ENCODE results near the gene DIPK1B. TPM values are rescaled to one million over a fixed set of nuclear protein-coding genes. Genes with fewer than 3 reads are reported as not detected.

Gene DIPK1B
- total and polyA plus RNA-seq, 11 donors, result 14.4 to 46.3 (median 19.8) TPM

- 71 to 75% (median 73%) methylated on average over 7 of the region's 7 CpGs for WGBS, 4 donors
- DNase-seq (no peak), ATAC-seq (no peak)
- Histone ChIP-seq H3K27ac (no peak overlapping the region), H3K4me1 (peaks cover 0 to 11% (median 2%) of the 10 kb centered on the region in 12 donors), H3K36me3 (no peaks in the 10 kb centered on the region), H3K4me3 (no peak overlapping the region), H3K27me3 (peaks cover 0 to 13% (median 3%) of the 10 kb centered on the region in 9 donors), H3K9me3 (no peaks in the 10 kb centered on the region)
- intact Hi-C loops (cut with DNase I), result no loop called here
- TF ChIP-seq POLR2A (IDR thresholded peaks at IDR 0.05) (no peak), CTCF (IDR thresholded peaks at IDR 0.05) (no peak)
These were observed 6.8 kb upstream of the DIPK1B start for GRCh38 chr9:136705564-136705963.

- intact Hi-C loops (cut with DNase I), result no loop called here
- Histone ChIP-seq H3K4me1 (peaks cover 4 to 11% (median 5%) of the 10 kb centered on the region in 12 donors), H3K27me3 (peaks cover 0 to 8% (median 0%) of the 10 kb centered on the region in 9 donors), H3K9me3 (no peaks in the 10 kb centered on the region), H3K27ac (no peak overlapping the region), H3K4me3 (no peak overlapping the region), H3K36me3 (no peaks in the 10 kb centered on the region)
- TF ChIP-seq CTCF (IDR thresholded peaks at IDR 0.05), result no peak
- TF ChIP-seq POLR2A (IDR thresholded peaks at IDR 0.05), result no peak
- ATAC-seq (no peak), DNase-seq (no peak)
- WGBS, 4 donors, result 89 to 99% (median 93%) methylated on average over 6 to 7 of the region's 7 CpGs
These were observed 5.4 kb upstream of the DIPK1B start for GRCh38 chr9:136707011-136707410.

- H3K27me3 ChIP-seq, result peaks cover 0 to 14% (median 0%) of the 10 kb centered on the region in 9 donors
- WGBS, 4 donors, result 80 to 83% (median 83%) methylated on average over 18 to 22 of the region's 22 CpGs
These were observed 4.4 kb upstream of the DIPK1B start for GRCh38 chr9:136707849-136708517.

More at GRCh38 chr9:136707849-136708517, 4.4 kb upstream of the DIPK1B start:
- ATAC-seq, result no peak
- Histone ChIP-seq H3K27ac (no peak overlapping the region), H3K36me3 (no peaks in the 10 kb centered on the region), H3K4me1 (peaks cover 4 to 16% (median 9%) of the 10 kb centered on the region in 12 donors), H3K4me3 (no peak overlapping the region), H3K9me3 (no peaks in the 10 kb centered on the region)
- intact Hi-C loops (cut with DNase I), result no loop called here
- DNase-seq, result no peak
- no peak for TF ChIP-seq CTCF (IDR thresholded peaks at IDR 0.05)
- no peak for TF ChIP-seq POLR2A (IDR thresholded peaks at IDR 0.05)
